GM12875 (cell line): ENCODE results near the gene FUBP3.
"Not testable (repeated sequence)": the region's sequence is repeated elsewhere in the genome, so short reads cannot be mapped to it uniquely, and the experiment has no call there.

Experiments
- H3K4me3 ChIP-seq: one replicate; pipeline ENCODE4 v1.5.1; 2011; ENCODE audit warnings: low read depth, low read length, control low read depth
- TF ChIP-seq, protein P1 (sequence below): IDR thresholded peaks from 2 replicates; pipeline ENCODE4 v1.5.1; 2011; ENCODE audit warnings: low read depth, mild to moderate bottlenecking, control low read depth, inconsistent platforms, low read length, moderate library complexity, borderline replicate concordance; ENCODE audit not compliant: insufficient read depth

FUBP3 gene

DNA sequence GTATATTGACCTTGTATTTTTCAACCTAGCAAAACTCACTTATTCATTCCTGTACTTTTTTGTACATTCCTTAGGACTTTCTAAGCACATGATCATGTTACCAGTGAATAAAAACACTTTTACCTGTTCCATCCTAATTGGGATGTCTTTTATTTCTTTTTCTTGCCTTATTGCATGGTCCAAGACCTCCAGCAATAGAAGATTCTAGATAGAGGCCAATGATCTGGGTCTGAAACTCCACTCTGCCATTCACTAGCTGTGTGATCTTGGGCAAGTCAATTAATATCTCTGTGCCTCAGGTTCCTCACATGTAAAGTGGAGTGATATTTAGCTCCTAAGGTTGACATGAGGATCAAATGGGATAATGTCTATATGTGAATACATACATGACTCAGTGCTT is 105.7 kb downstream of the FUBP3 start:
- TF ChIP-seq, protein P1, sequence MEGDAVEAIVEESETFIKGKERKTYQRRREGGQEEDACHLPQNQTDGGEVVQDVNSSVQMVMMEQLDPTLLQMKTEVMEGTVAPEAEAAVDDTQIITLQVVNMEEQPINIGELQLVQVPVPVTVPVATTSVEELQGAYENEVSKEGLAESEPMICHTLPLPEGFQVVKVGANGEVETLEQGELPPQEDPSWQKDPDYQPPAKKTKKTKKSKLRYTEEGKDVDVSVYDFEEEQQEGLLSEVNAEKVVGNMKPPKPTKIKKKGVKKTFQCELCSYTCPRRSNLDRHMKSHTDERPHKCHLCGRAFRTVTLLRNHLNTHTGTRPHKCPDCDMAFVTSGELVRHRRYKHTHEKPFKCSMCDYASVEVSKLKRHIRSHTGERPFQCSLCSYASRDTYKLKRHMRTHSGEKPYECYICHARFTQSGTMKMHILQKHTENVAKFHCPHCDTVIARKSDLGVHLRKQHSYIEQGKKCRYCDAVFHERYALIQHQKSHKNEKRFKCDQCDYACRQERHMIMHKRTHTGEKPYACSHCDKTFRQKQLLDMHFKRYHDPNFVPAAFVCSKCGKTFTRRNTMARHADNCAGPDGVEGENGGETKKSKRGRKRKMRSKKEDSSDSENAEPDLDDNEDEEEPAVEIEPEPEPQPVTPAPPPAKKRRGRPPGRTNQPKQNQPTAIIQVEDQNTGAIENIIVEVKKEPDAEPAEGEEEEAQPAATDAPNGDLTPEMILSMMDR, result no peak
- H3K4me3 ChIP-seq, result no peak overlapping the region

DNA sequence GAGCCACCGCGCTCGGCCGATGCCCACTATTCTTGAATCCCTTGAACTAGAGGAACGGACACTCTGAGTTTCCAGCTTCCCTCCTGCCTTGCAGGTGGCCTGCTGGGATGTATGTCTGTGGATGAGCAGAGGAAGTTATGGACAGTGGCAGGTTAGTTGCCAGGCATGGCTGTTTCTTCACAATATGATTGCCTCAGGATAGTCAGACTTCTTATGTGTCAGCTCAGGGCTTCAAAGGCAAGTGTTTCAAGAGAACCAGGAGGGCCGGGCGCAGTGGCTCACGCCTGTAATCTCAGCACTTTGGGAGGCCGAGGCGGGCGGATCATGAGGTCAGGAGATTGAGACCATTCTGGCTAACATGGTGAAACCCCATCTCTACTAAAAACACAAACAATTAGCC is 106.6 kb downstream of the FUBP3 start:
- not testable (repeated sequence) for H3K4me3 ChIP-seq

DNA sequence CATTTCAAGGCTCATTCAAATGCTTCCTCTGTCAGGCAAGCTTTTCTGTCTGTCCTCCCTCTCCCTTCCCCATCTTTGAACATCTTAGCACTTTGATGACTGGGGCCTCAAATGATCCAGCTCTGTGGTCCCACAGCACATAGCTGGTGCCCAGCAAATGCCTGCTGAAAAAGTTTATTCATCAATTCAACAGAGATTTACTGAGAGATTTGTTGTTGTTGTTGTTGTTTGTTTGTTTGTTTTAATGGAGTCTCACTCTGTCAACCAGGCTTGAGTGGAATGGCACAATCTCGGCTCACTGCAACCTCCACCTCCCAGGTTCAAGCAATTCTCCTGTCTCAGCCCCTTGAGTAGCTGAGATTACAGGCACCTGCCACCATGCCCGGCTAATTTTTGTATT is 108.2 kb downstream of the FUBP3 start:
- H3K4me3 ChIP-seq, result no peak overlapping the region
- TF ChIP-seq, protein P1, result no peak
